SK-N-SH (cell line): Measurements from ENCODE around the gene ZNF311.

Experiments
- CTCF ChIP-seq: fragments of 200-600 bp; sonication (generic); IDR thresholded peaks from 2 replicates; pipeline ENCODE4 v1.6.1; 2017; ENCODE audit warnings: antibody characterized with exemption, mild to moderate bottlenecking, moderate library complexity
- ELF1 ChIP-seq: IDR thresholded peaks from 2 replicates; pipeline ENCODE4 v1.4.0; 2012
- EZH2phosphoT487 ChIP-seq: fragments of 200-600 bp; sonication (generic); IDR thresholded peaks from 2 replicates; pipeline ENCODE4 v1.6.1; 2017; ENCODE audit warnings: low read depth, mixed run types, mild to moderate bottlenecking, antibody characterized with exemption, moderate library complexity, borderline replicate concordance
- JUND ChIP-seq: IDR thresholded peaks from 2 replicates; pipeline ENCODE4 v1.4.0; 2012
- POLR2AphosphoS5 ChIP-seq: IDR thresholded peaks from 2 replicates; pipeline ENCODE4 v1.6.1; 2012; ENCODE audit warnings: low read depth, low read length
- RAD21 ChIP-seq: IDR thresholded peaks from 2 replicates; pipeline ENCODE4 v1.6.1; 2012; ENCODE audit warnings: mild to moderate bottlenecking, low read length
- RFX5 ChIP-seq: IDR thresholded peaks from 2 replicates; pipeline ENCODE4 v1.6.1; 2012; ENCODE audit warnings: mild to moderate bottlenecking, improper control_type of control experiment, low read length
- YY1 ChIP-seq: IDR thresholded peaks from 2 replicates; pipeline ENCODE4 v1.4.0; 2012; ENCODE audit warnings: low read depth, mild to moderate bottlenecking

- TF ChIP-seq CTCF (peak; percentile 51), JUND (no peak), POLR2AphosphoS5 (no peak), YY1 (no peak), EZH2phosphoT487 (no peak), RAD21 (peak; percentile 23; the same call in 1 of the 2 replicates), ELF1 (no peak), RFX5 (0 out of 2 replicates have a peak, but pooled peaks have one; percentile 8)
These were observed 24.2 kb downstream of the ZNF311 start for GRCh38 chr6:28980852-28981430.
